Adipocyte (in vitro differentiated cells): ENCODE measurements around the gene KCNK13.
"Not testable (repeated sequence)": the region's sequence is repeated elsewhere in the genome, so short reads cannot be mapped to it uniquely, and the experiment has no call there.

Experiments
- DNase-seq: peaks from one replicate; pipeline ENCODE4 v3.0.0-alpha.2; 2015; ENCODE audit warnings: low read depth
- H3K27me3 ChIP-seq: replicated peaks from 2 replicates; pipeline ENCODE4 v1.7.0; 2013; ENCODE audit warnings: mild to moderate bottlenecking, low read length, moderate library complexity; ENCODE audit not compliant: control insufficient read depth, insufficient read depth
- H3K36me3 ChIP-seq: 2 replicates; pipeline ENCODE4 v1.7.0; 2013; ENCODE audit warnings: low read length, mild to moderate bottlenecking, moderate library complexity; ENCODE audit not compliant: control insufficient read depth, insufficient read depth, severe bottlenecking
- H3K4me1 ChIP-seq: 2 replicates; pipeline ENCODE4 v1.7.0; 2013; ENCODE audit warnings: mild to moderate bottlenecking, low read length, moderate library complexity; ENCODE audit not compliant: control insufficient read depth, insufficient read depth
- H3K4me3 ChIP-seq: 2 replicates; pipeline ENCODE4 v1.7.0; 2013; ENCODE audit warnings: mild to moderate bottlenecking, low read length, moderate library complexity
- H3K9ac ChIP-seq: 2 replicates; pipeline ENCODE4 v1.7.0; 2013; ENCODE audit warnings: mild to moderate bottlenecking, low read length, moderate library complexity
- H3K9me3 ChIP-seq: 2 replicates; pipeline ENCODE4 v1.7.0; 2013; ENCODE audit warnings: mild to moderate bottlenecking, low read length, moderate library complexity; ENCODE audit not compliant: control insufficient read depth

Gene KCNK13

DNA sequence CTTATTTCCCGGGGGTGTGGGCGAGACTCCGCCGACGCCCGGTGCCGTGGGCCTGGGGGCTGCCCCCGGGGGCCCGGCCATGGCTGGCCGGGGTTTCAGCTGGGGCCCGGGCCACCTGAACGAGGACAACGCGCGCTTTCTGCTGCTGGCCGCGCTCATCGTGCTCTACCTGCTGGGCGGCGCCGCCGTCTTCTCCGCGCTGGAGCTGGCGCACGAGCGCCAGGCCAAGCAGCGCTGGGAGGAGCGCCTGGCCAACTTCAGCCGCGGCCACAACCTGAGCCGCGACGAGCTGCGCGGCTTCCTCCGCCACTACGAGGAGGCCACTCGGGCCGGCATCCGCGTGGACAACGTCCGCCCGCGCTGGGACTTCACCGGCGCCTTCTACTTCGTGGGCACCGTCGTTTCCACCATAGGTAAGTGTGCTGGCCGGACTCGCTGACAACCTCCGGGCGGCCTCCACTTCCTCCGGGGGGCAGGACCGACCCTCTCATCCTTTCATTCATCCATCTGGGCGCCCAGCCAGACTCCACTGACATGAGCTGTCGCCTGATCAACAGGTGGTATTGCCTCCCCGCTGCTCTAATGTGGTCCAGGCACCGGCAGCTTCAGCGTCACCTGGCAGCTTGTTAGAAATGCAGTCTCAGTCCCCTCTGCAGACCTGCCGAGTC, 467 bp downstream of the KCNK13 start:
- peak; percentile 10 for DNase-seq
- Histone ChIP-seq H3K4me1 (peaks cover 3% of the 10 kb centered on the region), H3K27me3 (peaks cover 51% of the 10 kb centered on the region), H3K4me3 (peak overlapping the region; percentile 33), H3K9ac (no peak overlapping the region), H3K36me3 (no peaks in the 10 kb centered on the region), H3K9me3 (peaks cover 7% of the 10 kb centered on the region)

DNA sequence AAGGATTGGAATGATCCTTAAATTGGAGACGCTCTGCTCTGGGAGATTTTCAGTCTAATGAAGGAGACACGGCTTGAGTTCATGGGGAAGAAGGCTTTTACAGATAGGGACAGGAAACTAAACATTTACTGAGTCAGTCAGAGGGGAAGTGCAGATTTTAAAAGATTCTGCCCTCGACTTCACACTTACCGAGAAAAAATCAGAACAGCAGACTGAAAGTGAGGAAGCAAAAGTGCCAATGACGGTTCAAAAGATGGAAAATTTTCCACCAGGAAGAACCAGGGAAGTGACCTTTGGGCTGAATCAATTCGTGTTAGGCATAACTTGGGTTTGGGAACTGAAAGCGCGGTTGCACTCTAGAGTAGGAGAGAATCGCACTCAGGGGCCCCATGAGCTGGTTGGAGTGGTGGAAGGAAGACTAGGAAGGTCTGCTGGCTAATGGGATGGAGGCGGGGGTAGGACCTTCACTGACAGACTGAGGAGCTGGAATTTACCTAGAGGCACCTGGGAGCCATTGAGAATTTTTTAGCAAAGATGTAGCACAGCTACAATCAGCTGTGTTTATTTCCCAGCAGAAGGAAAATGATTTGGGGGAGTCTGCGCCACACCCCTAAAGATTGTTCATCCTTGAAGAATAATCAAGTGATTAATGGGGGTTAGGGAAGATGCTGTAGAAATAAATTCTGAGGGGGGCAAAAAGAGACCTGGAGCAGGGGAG, 1.2 kb downstream of the KCNK13 start:
- Histone ChIP-seq H3K9ac (no peak overlapping the region), H3K4me3 (no peak overlapping the region), H3K4me1 (peaks cover 3% of the 10 kb centered on the region), H3K9me3 (peaks cover 7% of the 10 kb centered on the region), H3K27me3 (peaks cover 56% of the 10 kb centered on the region), H3K36me3 (no peaks in the 10 kb centered on the region)
- DNase-seq = no peak

- no peak overlapping the region for H3K9ac ChIP-seq
- peaks cover 34% of the 10 kb centered on the region for H3K27me3 ChIP-seq
- no peak for DNase-seq
- no peaks in the 10 kb centered on the region for H3K9me3 ChIP-seq
- no peaks in the 10 kb centered on the region for H3K4me1 ChIP-seq
- H3K4me3 ChIP-seq = no peak overlapping the region
- H3K36me3 ChIP-seq = no peaks in the 10 kb centered on the region
These were observed 10.6 kb downstream of the KCNK13 start for GRCh38 chr14:90072350-90072749.

DNA sequence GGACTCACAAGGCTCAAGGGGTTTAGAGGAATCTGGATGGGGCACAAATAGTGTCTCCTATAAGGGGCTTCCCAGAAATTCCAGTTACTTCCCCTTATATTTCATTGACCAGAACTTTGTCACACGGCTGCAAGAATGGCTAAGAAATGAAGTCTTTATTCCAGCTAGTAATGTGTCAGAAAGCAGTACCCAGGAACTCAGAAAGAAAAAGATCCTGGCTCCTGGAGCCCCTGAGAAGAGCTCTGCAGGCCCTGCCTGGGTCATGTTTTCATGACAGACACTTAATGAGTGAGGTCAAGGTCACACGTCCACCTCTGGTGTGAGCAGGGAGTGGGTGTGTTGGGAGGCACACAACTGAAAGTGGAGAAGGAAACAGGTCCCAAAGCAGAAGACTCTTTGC, 17.8 kb downstream of the KCNK13 start:
- Histone ChIP-seq H3K36me3 (no peaks in the 10 kb centered on the region), H3K27me3 (peaks cover 7% of the 10 kb centered on the region), H3K4me3 (no peak overlapping the region), H3K9ac (no peak overlapping the region), H3K4me1 (no peaks in the 10 kb centered on the region), H3K9me3 (peaks cover 2% of the 10 kb centered on the region)
- DNase-seq = no peak

DNA sequence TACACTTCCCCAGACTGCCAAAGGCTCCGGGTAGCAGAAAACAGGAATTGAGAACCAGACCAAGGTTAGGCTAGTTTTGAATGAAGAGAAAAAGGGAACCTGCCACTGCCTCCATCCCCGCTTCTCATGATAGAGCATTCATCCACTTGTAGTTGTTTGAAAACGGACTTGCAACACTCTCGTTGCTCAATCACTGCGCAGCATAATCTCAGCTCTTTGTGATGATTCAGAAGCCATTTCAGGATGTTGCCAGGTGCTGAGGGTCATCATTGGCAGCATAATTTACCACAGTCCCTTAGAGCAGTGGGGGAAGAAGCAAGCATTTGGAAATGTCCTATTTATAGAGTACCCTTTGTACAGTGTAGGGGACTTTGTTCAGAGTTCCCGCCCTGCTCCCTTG, 25.6 kb downstream of the KCNK13 start:
- peak; percentile 56 for DNase-seq
- Histone ChIP-seq H3K27me3 (no peaks in the 10 kb centered on the region), H3K36me3 (no peaks in the 10 kb centered on the region), H3K9ac (no peak overlapping the region), H3K4me1 (peaks cover 23% of the 10 kb centered on the region), H3K4me3 (no peak overlapping the region), H3K9me3 (peaks cover 7% of the 10 kb centered on the region)

- Histone ChIP-seq H3K36me3 (no peaks in the 10 kb centered on the region), H3K9me3 (peaks cover 7% of the 10 kb centered on the region), H3K4me3 (no peak overlapping the region), H3K4me1 (peaks cover 23% of the 10 kb centered on the region), H3K27me3 (no peaks in the 10 kb centered on the region), H3K9ac (no peak overlapping the region)
- no peak for DNase-seq
These were observed 26.4 kb downstream of the KCNK13 start for GRCh38 chr14:90088176-90088575.

GRCh38 chr14:90089486-90089885, 27.7 kb downstream of the KCNK13 start:
- H3K27me3 ChIP-seq, DNase-seq, H3K4me3 ChIP-seq, H3K9me3 ChIP-seq, H3K36me3 ChIP-seq, H3K9ac ChIP-seq: not testable (repeated sequence)
- peaks cover 30% of the 10 kb centered on the region for H3K4me1 ChIP-seq

DNA sequence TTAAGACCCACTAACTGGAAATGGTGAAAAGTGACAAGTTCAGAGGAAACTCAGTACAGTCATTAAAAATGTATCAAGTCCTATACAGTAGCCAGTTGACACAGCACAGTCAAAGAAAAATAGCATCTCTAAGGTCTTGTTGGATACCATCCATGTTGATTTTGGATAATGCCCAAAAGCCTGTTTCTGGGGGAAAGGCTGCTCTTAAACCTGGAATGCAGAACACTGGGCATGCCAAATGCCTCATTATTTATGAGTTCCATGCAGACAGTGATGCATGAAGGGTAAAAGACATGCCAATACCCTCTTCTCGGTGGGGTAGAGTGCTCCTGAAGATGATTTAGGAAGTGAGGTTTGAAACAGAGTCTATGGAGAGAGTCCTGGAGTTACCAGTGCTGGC, 29.6 kb downstream of the KCNK13 start:
- peaks cover 30% of the 10 kb centered on the region for H3K4me1 ChIP-seq
- DNase-seq = peak; percentile 76

GRCh38 chr14:90093942-90094595, 32.3 kb downstream of the KCNK13 start:
- Histone ChIP-seq H3K9me3 (no peaks in the 10 kb centered on the region), H3K4me1 (peaks cover 16% of the 10 kb centered on the region)
- peak; percentile 61 for DNase-seq

More for the DNA sequence above, 29.6 kb downstream of the KCNK13 start:
- Histone ChIP-seq H3K9me3 (peaks cover 5% of the 10 kb centered on the region), H3K9ac (no peak overlapping the region), H3K27me3 (peaks cover 3% of the 10 kb centered on the region), H3K4me3 (peak overlapping the region; percentile 6), H3K36me3 (no peaks in the 10 kb centered on the region)

DNA sequence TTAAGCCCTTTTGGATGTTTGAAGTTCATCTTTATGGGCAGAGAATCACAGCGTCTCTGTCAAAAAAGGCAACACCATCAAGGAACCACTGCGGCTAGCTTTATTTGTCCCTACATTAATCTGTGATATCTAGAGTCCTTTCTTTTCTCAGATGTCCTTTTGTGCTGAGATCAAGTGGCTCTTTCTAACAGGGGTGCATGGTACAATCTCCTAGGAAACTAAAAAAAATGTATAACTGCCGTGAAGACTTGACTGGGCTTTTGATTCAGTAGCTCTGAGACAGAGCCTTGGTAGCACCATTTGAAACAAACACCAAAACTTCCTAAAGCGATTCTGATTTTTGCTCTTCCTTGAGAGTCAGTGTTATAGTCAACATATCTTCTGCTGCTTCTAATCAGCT, 33.3 kb downstream of the KCNK13 start:
- Histone ChIP-seq H3K4me3 (no peak overlapping the region), H3K4me1 (peaks cover 15% of the 10 kb centered on the region), H3K9me3 (no peaks in the 10 kb centered on the region), H3K9ac (no peak overlapping the region), H3K27me3 (peaks cover 3% of the 10 kb centered on the region), H3K36me3 (no peaks in the 10 kb centered on the region)
- DNase-seq = no peak

More at GRCh38 chr14:90093942-90094595, 32.3 kb downstream of the KCNK13 start:
- Histone ChIP-seq H3K36me3 (no peaks in the 10 kb centered on the region), H3K4me3 (no peak overlapping the region), H3K27me3 (peaks cover 3% of the 10 kb centered on the region), H3K9ac (no peak overlapping the region)

- Histone ChIP-seq H3K4me3 (no peak overlapping the region), H3K4me1 (peaks cover 9% of the 10 kb centered on the region), H3K9ac (no peak overlapping the region), H3K27me3 (peaks cover 3% of the 10 kb centered on the region), H3K9me3 (no peaks in the 10 kb centered on the region), H3K36me3 (no peaks in the 10 kb centered on the region)
- no peak for DNase-seq
These were observed 34.8 kb downstream of the KCNK13 start for GRCh38 chr14:90096566-90096965.
